CD8-positive, alpha-beta memory T cell (primary cell): ENCODE measurements around the gene NOL4L. TPM values are rescaled to one million over a fixed set of nuclear protein-coding genes. Genes with fewer than 3 reads are reported as not detected.

Experiments
- CTCF ChIA-PET: fragments of 350-600 bp; sonication (Branson Sonifier 250); formaldehyde crosslinking; loops from one replicate; lab custom pipeline; 2021; ENCODE audit warnings: antibody characterized with exemption; lab: Charles Lee
- POLR2A ChIA-PET: fragments of 350-600 bp; sonication (Branson Sonifier 250); formaldehyde crosslinking; loops from one replicate; lab custom pipeline; 2021; ENCODE audit warnings: antibody characterized with exemption; lab: Charles Lee
- DNase-seq, 5 donors: peaks; one replicate each; pipeline versions ENCODE4 v3.0.0 to v3.0.0-alpha.2; 2020 to 2022; ENCODE audit warnings: mixed read lengths in 1 of 5
- H3K27ac ChIP-seq: one replicate; pipeline ENCODE4 v1.7.0; 2013; ENCODE audit warnings: low read depth, mild to moderate bottlenecking, low read length, moderate library complexity
- H3K27me3 ChIP-seq: 2 replicates; pipeline ENCODE4 v1.7.0; 2013; ENCODE audit warnings: low read length, mild to moderate bottlenecking; ENCODE audit not compliant: insufficient read depth, poor library complexity, severe bottlenecking
- H3K36me3 ChIP-seq: 2 replicates; pipeline ENCODE4 v1.7.0; 2013; ENCODE audit warnings: mild to moderate bottlenecking, low read length, moderate library complexity; ENCODE audit not compliant: insufficient read depth
- H3K4me1 ChIP-seq: 2 replicates; pipeline ENCODE4 v1.7.0; 2013; ENCODE audit warnings: mild to moderate bottlenecking, low read length, moderate library complexity; ENCODE audit not compliant: insufficient read depth
- H3K4me3 ChIP-seq: 2 replicates; pipeline ENCODE4 v1.7.0; 2013; ENCODE audit warnings: mild to moderate bottlenecking, low read length
- H3K9me3 ChIP-seq: 2 replicates; pipeline ENCODE4 v1.7.0; 2013; ENCODE audit warnings: mild to moderate bottlenecking, low read length
- H3K27ac Mint-ChIP-seq, 8 donors: one replicate each; pipeline ENCODE4 v1.8.0; 2020 to 2021; ENCODE audit warnings: mixed read lengths in 8 of 8, mild to moderate bottlenecking in 6 of 8, inconsistent platforms in 3 of 8, moderate library complexity in 3 of 8
- H3K27me3 Mint-ChIP-seq, 2 donors: one replicate each; pipeline ENCODE4 v1.8.0; 2020 to 2021; ENCODE audit warnings: mixed read lengths in 2 of 2, mild to moderate bottlenecking in 1 of 2, moderate library complexity in 1 of 2
- H3K36me3 Mint-ChIP-seq, 3 donors: one replicate each; pipeline ENCODE4 v1.8.0; 2020 to 2021; ENCODE audit warnings: mixed read lengths in 3 of 3, inconsistent platforms in 1 of 3, mild to moderate bottlenecking in 1 of 3
- H3K4me1 Mint-ChIP-seq, 3 donors: one replicate each; pipeline ENCODE4 v1.8.0; 2020 to 2021; ENCODE audit warnings: mixed read lengths in 3 of 3, inconsistent platforms in 1 of 3, mild to moderate bottlenecking in 1 of 3
- H3K4me3 Mint-ChIP-seq, 7 donors: one replicate each; pipeline ENCODE4 v1.8.0; 2020 to 2021; ENCODE audit warnings: mixed read lengths in 7 of 7, mild to moderate bottlenecking in 6 of 7, moderate library complexity in 4 of 7, inconsistent platforms in 2 of 7
- H3K9me3 Mint-ChIP-seq, 5 donors: one replicate each; pipeline ENCODE4 v1.8.0; 2020 to 2022; ENCODE audit warnings: mixed read lengths in 5 of 5, mild to moderate bottlenecking in 3 of 5, moderate library complexity in 2 of 5, inconsistent platforms in 1 of 5
- polyA plus RNA-seq: library from polyadenylated mRNA; unstranded; fragments of 300-500 nt; fragmentation: Illumina TruSeq; gene quantifications from one replicate; pipeline ENCODE4 v1.2.3, GENCODE V29; 2021
- total RNA-seq, 2 experiments: library from RNA; stranded (reverse); gene quantifications; one replicate each; pipeline ENCODE4 v1.2.3, GENCODE V29; 2021

Gene NOL4L
- total and polyA plus RNA-seq, 3 experiments from 2014 or later: 15.4 to 19.8 (median 15.8) TPM

DNA sequence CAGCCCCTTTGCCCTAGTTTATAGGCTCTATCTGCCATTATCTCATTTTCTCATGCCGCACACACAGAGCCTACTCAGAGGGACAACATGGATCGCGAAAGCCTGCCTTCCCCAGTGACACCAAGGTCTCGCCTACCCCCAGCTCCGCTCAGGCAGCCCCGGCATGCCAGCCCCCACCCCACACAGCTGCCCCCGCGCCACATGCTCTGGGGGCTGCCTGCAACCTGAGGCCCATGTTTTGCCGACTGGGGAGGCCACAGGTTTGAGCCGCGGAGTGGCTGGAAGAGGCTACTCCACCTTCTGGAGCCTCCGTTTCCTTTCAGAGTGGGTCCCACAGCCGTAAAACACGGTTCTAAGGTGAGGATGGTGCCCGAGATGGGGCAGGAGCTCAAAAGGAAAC lies 124.9 kb downstream of the NOL4L start:
- DNase-seq: no peak
- H3K27ac ChIP-seq: no peak overlapping the region
- no peaks in the 10 kb centered on the region for H3K36me3 ChIP-seq
- H3K27me3 ChIP-seq: no peaks in the 10 kb centered on the region
- CTCF ChIA-PET: no interaction called here
- peaks cover 0 to 2% of the 10 kb centered on the region in 2 donors for H3K27me3 Mint-ChIP-seq
- no peak overlapping the region for H3K27ac Mint-ChIP-seq
- POLR2A ChIA-PET: no interaction called here
- no peaks in the 10 kb centered on the region for H3K9me3 Mint-ChIP-seq
- peaks cover 0 to 17% (median 10%) of the 10 kb centered on the region in 3 donors for H3K4me1 Mint-ChIP-seq
- H3K4me3 ChIP-seq: no peak overlapping the region
- H3K4me1 ChIP-seq: no peaks in the 10 kb centered on the region
- no peaks in the 10 kb centered on the region for H3K9me3 ChIP-seq
- peaks cover 0 to 50% (median 0%) of the 10 kb centered on the region in 3 donors for H3K36me3 Mint-ChIP-seq
- no peak overlapping the region for H3K4me3 Mint-ChIP-seq

GRCh38 chr20:32458837-32459220 lies 126.3 kb downstream of the NOL4L start:
- H3K4me1 ChIP-seq: no peaks in the 10 kb centered on the region
- Mint-ChIP-seq H3K9me3 (no peaks in the 10 kb centered on the region), H3K4me3 (no peak overlapping the region), H3K27me3 (peaks cover 0 to 2% of the 10 kb centered on the region in 2 donors), H3K27ac (peak overlapping the region in 6 of 8 donors; percentile 15 to 67 (median 40)), H3K36me3 (peaks cover 0 to 55% (median 2%) of the 10 kb centered on the region in 3 donors), H3K4me1 (peaks cover 0 to 15% (median 11%) of the 10 kb centered on the region in 3 donors)
- H3K4me3 ChIP-seq: no peak overlapping the region
- H3K27me3 ChIP-seq: no peaks in the 10 kb centered on the region
- no peak for DNase-seq
- CTCF ChIA-PET: no interaction called here
- H3K36me3 ChIP-seq: no peaks in the 10 kb centered on the region
- no peak overlapping the region for H3K27ac ChIP-seq
- no peaks in the 10 kb centered on the region for H3K9me3 ChIP-seq
- POLR2A ChIA-PET: no interaction called here

GRCh38 chr20:32458061-32458836 lies 126.9 kb downstream of the NOL4L start:
- Mint-ChIP-seq H3K4me1 (peaks cover 0 to 15% (median 11%) of the 10 kb centered on the region in 3 donors), H3K27me3 (peaks cover 0 to 2% of the 10 kb centered on the region in 2 donors), H3K9me3 (no peaks in the 10 kb centered on the region), H3K36me3 (peaks cover 0 to 58% (median 2%) of the 10 kb centered on the region in 3 donors), H3K4me3 (peak overlapping the region in 1 of 7 donors; percentile 25), H3K27ac (peak overlapping the region in 7 of 8 donors; percentile 20 to 67 (median 49))
- POLR2A ChIA-PET: no interaction called here
- no peak overlapping the region for H3K4me3 ChIP-seq
- CTCF ChIA-PET: no interaction called here
- peaks cover 2% of the 10 kb centered on the region for H3K36me3 ChIP-seq
- H3K4me1 ChIP-seq: no peaks in the 10 kb centered on the region
- no peaks in the 10 kb centered on the region for H3K9me3 ChIP-seq
- H3K27me3 ChIP-seq: no peaks in the 10 kb centered on the region
- no peak overlapping the region for H3K27ac ChIP-seq
- no peak for DNase-seq

DNA sequence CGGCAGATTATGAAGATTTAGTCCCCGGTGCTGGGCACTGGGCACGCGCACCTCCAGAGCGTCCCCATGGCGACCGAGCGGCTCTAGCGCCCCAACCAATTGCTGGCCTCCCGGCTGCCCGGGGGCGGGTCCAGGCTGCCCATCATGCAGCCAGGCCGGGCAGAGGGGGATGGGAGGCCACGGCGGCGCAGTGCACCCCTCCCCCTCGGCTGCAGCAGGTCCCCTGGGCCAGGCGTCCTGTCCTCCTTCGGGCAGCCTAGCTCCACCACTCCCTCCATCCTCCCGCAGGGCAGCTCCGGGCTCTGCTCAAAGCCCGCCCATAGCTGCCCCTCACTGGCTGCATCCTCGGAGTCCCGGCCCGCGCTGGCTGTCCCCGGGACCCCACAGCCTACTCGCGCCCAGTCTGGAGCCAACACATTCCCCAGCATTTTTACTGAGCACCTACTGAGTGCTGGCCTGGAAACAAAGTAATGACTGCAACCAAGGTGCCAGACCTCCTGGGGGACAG lies 127.6 kb downstream of the NOL4L start:
- H3K36me3 ChIP-seq: peaks cover 9% of the 10 kb centered on the region
- H3K27me3 Mint-ChIP-seq: no peaks in the 10 kb centered on the region
- H3K4me1 Mint-ChIP-seq: peaks cover 0 to 15% (median 11%) of the 10 kb centered on the region in 3 donors
- H3K4me3 Mint-ChIP-seq: no peak overlapping the region
- POLR2A ChIA-PET: no interaction called here
- no peaks in the 10 kb centered on the region for H3K4me1 ChIP-seq
- H3K4me3 ChIP-seq: no peak overlapping the region
- DNase-seq: no peak
- H3K27ac ChIP-seq: no peak overlapping the region
- H3K9me3 Mint-ChIP-seq: no peaks in the 10 kb centered on the region
- CTCF ChIA-PET: no interaction called here
- peak overlapping the region in 4 of 8 donors; percentile 29 to 85 (median 55) for H3K27ac Mint-ChIP-seq
- H3K36me3 Mint-ChIP-seq: peaks cover 0 to 62% (median 2%) of the 10 kb centered on the region in 3 donors
- no peaks in the 10 kb centered on the region for H3K9me3 ChIP-seq
- H3K27me3 ChIP-seq: no peaks in the 10 kb centered on the region

DNA sequence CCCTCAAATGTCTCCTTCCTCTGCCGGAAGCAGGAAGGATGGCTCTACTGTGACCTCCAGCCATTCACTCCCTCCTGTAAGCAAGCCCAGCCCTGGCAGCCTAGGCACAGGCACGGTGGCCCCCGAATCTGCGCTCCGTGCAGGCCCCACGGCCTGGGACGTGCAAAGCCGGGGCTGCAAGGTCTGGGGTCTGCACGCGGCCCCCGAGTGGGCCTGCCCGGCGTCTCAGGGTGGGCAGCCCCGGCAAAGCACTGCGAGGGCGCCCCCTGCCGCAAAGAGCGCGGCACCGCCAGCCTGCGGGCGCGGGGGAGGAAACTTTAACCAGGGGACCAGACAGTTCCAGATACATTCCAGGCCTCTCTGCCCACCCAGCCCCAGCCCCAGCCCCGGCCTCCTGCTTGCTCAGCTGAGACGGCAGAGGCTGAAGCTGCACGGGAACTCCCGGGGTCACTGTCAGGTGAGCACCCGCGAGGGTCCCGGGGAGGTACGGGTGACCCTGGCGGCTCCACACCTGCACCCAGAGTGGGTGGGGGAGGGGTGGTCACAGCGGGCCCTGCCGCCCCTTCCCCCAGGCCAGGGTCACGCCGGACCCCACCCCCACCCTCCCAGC lies 128.2 kb downstream of the NOL4L start:
- Histone ChIP-seq H3K36me3 (peaks cover 10% of the 10 kb centered on the region), H3K27ac (no peak overlapping the region), H3K9me3 (no peaks in the 10 kb centered on the region), H3K4me1 (no peaks in the 10 kb centered on the region), H3K4me3 (no peak overlapping the region), H3K27me3 (no peaks in the 10 kb centered on the region)
- H3K9me3 Mint-ChIP-seq: no peaks in the 10 kb centered on the region
- ChIA-PET CTCF (interaction anchor here (1.6 kb wide), 1 partner anchor 64 kb away, joined by 4 read pairs; no protein-coding TSS in a partner anchor), POLR2A (no interaction called here)
- no peaks in the 10 kb centered on the region for H3K27me3 Mint-ChIP-seq
- peaks cover 0 to 15% (median 11%) of the 10 kb centered on the region in 3 donors for H3K4me1 Mint-ChIP-seq
- no peak overlapping the region for H3K27ac Mint-ChIP-seq
- DNase-seq: no peak
- H3K4me3 Mint-ChIP-seq: no peak overlapping the region
- H3K36me3 Mint-ChIP-seq: peaks cover 0 to 62% (median 2%) of the 10 kb centered on the region in 3 donors

DNA sequence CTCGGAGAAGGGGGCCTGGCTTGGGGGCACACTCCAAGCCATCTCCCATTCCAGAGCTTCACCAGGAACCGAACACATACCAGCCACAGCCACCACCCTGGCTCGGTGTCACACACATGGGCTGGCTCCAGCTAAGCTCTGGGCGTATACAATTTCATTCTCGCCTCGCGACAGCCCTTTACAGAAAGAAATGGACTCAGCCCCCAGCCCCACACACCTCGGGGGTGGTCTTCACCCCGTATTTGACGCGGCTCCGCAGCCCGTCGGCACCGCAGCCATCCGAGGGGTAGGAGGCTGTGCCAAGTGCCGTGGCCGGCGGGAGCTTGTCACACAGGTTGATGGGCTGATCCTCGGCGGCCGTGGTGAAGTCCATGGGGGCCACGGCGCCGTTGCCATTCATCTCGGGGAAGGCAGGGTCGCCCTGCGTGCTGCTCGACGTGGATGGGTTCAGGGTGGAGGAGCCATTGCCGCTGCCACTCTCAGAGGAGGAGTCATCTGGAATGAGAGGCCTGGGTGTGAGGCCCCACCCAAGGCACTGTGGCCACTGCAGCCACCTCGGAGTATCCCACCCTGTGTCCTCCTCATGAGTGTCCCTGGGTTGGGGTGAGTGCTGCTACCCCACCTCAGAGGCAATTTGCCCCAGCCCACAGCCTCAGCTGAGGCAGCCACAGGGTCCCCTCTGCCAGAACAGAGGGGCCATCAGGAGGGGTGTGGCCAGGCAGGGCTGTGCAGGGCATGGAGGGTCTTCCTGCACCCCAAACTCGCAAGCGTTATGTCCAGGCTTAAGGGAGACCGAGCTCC lies 129.0 kb downstream of the NOL4L start:
- Mint-ChIP-seq H3K36me3 (peaks cover 0 to 68% (median 2%) of the 10 kb centered on the region in 3 donors), H3K4me1 (peaks cover 0 to 15% (median 11%) of the 10 kb centered on the region in 3 donors), H3K27ac (no peak overlapping the region), H3K9me3 (no peaks in the 10 kb centered on the region), H3K27me3 (no peaks in the 10 kb centered on the region), H3K4me3 (no peak overlapping the region)
- ChIA-PET CTCF (interaction anchor here (1.6 kb wide), 1 partner anchor 65 kb away, joined by 4 read pairs; no protein-coding TSS in a partner anchor), POLR2A (no interaction called here)
- no peak for DNase-seq
- Histone ChIP-seq H3K4me3 (no peak overlapping the region), H3K36me3 (peaks cover 10% of the 10 kb centered on the region), H3K9me3 (no peaks in the 10 kb centered on the region), H3K27ac (no peak overlapping the region), H3K4me1 (no peaks in the 10 kb centered on the region), H3K27me3 (no peaks in the 10 kb centered on the region)

DNA sequence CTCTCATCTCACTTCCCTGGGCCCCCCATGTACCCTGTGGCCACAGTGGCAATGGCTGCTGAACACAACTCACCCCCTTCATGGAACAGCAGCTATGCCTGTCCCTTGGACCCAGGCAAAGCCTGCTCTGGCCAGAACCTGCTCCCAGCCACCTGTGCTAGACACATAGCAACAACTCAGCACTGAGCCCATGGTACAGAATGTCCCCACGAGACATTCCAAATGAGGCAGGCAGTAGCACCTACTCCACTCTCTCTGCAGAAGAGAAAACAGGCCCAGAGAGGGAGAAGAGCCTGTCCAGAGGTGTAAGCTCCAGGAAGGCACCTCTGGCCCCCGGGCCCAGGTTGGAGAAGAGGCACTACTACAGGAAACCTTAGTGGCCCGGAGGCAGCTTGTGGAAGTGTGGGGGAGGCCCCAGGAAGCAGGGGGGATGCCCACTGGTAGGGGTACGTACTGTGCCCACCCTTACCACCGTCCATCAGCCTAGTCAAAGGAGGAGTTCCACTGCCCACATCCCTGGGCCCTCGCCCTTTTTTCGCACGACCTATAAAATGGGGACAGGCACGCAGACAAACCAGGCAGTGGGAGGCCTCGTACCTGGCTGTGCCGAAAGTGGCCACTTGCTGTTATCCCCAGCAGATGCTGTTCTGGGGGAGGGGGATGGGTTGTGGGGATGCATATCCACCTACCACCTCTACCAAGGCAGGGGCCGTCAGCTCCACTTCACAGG lies 129.8 kb downstream of the NOL4L start:
- Mint-ChIP-seq H3K4me3 (no peak overlapping the region), H3K36me3 (peaks cover 0 to 74% (median 2%) of the 10 kb centered on the region in 3 donors), H3K27me3 (no peaks in the 10 kb centered on the region), H3K27ac (peak overlapping the region in 6 of 8 donors; percentile 18 to 95 (median 42)), H3K9me3 (no peaks in the 10 kb centered on the region), H3K4me1 (peaks cover 0 to 17% (median 11%) of the 10 kb centered on the region in 3 donors)
- no peaks in the 10 kb centered on the region for H3K4me1 ChIP-seq
- no peak overlapping the region for H3K27ac ChIP-seq
- H3K9me3 ChIP-seq: no peaks in the 10 kb centered on the region
- DNase-seq: no peak
- POLR2A ChIA-PET: no interaction called here
- peaks cover 10% of the 10 kb centered on the region for H3K36me3 ChIP-seq
- CTCF ChIA-PET: interaction anchor here (1.6 kb wide), 1 partner anchor 66 kb away, joined by 4 read pairs; no protein-coding TSS in a partner anchor
- H3K27me3 ChIP-seq: no peaks in the 10 kb centered on the region
- H3K4me3 ChIP-seq: no peak overlapping the region
